OCI-M2 (cell line): ENCODE data around the gene MRGPRD.

ENCODE experiments used
- DNase-seq: peaks from one replicate; lab custom pipeline; 2025; ENCODE audit not compliant: unreplicated experiment; lab: John Stamatoyannopoulos, UW

Gene MRGPRD

GRCh38 chr11:68948935-68949334 lies 31.9 kb downstream of the MRGPRD start:
- DNase-seq: no peak

DNA sequence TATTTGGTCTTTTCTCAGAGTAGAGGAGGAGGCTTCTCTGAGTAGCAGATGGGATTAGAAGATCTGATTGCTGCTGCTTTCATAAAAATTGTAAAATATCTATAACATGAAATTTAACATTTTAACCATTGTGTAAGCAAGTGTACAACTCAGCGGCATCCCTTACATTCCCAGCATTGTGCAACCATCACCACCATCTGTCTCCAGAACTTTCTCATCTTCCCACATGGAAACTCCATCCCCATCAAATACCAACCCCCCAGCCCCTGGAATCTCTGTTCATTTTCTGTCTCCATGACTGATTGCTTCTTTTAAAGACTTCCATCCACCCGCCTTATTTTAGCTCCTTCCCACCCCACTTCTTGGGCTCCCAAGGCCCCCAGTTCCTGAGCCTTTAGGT lies 32.3 kb downstream of the MRGPRD start:
- no peak for DNase-seq

GRCh38 chr11:68947151-68947550 lies 33.6 kb downstream of the MRGPRD start:
- DNase-seq: no peak

DNA sequence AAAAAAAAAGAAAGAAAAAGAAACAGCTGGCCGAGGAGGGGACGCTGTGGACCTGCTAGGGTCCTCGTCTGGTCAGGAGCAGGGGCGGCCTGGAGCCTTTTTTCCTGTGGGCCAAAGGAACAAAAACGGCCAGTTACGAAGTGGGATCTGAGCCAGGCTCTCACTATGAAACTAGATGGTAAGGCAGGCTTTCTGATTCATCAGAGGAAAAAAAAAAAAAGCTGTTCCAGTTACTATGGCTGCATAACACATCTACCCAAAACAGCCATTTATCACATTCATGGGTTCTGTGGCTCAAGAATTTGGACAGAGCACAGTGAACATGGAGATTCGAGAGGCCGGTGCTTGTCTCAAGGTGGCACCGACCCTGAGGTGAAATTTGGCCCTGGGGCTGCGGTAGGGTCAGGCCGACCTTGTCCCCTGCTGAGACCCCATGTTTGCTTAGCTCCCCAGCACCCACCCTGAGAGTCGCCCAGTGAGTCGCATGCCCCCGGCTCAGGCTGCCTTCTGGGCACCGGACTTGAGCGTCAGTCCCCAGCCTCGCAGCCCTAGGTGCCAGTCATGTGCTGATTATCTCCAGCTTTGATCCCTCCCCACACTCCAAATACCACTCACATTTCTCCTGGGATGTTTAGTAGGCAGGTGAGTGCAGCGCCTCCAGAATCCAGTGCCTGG lies 34.2 kb downstream of the MRGPRD start:
- DNase-seq: no peak

DNA sequence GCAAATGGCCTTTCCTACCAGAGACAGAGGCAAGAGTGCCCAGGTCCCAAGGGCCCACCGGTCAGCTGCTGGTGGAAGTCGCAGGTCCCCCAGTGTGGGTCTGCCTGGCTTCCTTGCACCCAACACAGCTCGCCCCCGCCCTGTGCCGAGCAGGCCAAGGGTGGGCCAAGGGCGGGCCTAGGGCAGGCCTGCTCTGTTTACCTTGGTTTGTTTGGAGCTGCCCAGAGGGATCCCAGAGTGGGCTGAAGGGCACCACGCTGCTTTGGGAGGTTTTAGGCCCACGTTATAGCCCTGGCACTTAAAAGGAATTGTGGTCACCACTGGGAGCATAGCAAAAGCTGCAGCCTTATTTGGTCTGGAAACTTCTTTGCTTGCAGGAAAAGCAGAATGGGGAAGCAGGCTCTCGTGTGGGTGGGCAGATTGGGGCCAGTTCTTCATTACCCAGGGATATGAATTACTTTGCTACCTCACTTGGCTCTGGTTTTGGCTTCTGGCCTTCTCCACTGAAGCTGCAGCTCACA lies 38.0 kb downstream of the MRGPRD start:
- DNase-seq: no peak

DNA sequence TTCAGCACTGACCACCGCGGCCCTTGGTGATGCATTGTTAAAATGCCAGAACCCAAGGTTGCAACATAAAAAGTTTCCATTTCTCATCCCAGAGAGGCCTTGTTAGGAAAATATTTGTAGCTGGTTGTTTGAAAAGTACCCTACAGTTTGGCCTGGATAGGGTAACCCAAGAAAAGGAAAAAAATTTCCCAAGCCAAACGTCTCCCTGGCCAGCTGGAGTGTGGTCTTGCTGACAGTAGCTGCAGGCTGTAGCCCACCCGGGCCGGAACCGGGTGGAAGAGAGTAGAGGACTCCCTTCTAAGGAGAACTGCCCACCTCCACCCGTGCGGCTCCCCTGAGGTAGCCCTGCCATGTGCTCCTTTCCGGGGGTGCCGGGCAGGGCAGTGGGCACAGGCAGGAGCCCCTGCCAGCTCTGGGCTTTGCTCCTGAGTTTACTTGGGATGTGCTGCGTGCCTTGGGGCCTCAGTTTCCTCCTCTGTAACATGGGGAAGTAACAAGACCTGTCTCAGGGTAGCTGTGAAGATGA lies 38.6 kb downstream of the MRGPRD start:
- DNase-seq: no peak

DNA sequence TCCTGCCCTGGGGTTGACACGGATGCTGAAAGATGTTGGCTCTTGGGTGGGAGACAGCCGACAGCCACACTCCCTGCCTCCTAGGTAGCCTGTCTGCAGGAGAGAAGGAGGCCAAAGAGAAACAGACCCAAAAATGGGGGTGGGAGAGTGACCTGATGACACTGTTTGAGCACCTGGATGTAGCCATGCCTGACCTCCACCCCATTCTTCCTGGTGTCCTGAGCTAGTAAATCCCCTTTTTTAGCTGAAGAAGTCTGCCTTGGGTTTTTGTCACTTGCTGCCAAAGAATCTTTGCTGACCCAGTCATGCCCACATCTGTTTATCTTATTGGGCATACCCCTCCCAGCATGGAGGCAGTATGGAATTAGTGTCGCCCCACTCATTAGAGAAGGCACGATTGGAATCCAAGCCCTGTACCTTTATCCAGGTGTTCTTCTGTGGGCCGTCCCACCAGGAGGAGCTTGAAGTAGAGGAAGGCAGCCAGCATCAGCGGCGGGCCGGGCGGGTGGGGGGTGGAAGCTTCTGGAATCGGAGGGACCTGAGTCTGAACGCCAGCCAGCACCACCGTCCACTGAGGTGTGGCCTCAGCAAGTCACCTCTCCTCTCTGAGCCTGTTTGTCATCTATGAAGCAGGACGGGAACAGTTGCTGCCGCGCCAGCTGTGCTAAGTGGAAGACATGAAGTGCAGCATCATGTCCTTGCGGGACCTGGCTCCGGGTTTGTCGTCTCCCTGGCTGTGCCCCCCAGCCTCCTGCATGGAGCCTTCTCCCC lies 39.3 kb downstream of the MRGPRD start:
- DNase-seq: no peak

DNA sequence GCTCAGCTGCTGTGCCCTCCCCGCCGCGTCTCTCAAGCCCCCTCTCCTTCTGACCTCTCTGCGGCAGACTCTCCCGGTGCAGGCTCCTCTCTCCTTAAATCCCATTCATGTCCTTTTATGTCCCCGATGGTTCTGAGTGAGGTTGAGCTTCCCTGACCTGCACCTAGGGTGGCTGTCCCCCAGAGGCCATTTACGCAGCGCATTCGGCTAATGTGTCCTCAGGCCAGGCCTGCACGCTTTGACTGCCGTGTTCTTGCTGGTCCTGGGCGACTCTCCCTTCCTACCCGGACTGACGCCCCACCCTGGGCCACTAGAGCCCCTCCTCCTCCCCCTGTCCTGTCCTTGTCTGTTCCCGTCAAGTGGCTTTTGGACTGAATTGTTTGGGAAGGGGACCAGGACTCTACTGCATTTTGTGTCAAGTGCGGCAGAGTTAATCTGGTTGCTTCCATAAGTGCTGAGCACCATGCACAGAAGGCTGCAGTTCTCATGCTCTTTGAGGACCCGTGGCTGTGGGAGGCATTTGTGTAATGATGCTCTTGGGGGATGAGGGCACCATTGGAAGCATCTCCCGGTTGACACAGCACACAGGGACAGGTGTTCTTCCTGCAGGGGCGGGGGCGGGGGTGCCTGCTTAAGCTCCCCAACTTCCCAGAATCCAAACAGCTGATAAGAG lies 40.0 kb downstream of the MRGPRD start:
- DNase-seq: no peak

DNA sequence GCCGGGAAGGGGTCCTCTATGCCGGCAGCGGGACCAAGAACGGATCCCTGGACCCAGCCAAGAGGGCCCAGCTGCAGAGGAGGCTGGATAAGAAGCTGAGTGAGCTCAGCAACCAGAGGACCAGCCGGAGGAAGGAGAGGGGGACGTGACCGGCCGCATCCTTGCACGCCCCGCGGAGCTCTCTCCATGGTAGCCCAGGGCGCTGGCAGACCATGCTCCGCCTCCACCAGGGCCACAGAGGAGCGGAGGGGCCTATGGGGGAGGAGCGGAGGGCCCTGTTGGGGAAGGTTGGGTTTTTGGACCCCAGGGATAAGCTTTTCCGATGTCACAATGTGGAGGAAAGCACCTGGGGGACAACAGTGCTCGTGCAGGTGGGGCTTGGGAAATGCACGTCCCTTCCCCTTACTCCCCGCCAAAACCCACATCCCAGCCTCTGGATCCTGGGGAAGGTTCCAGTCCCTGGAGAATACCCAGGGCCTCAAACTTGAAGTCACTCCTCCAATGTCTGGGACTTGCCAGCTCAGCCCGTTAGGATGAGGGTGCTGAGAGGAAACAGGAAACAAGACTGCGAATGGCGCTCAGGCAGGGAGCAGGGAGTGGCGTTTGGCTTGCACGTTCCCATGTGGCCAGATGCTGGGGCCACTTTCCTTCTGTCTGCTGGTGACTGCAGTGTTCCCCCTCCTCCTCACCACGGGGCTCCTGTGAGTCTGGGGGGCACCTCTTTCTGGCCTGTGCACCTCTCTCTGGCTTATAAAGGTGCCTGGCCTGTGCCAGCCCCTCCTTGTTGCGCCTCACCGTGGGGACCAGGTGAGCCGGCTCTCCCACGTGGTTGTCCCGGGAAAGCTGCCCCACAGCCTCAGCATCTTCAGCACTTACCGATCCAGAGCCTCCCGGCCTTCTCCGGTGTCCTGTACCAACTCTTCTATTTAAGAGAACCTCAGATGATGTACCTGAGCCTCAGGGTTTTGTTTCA lies 40.9 kb downstream of the MRGPRD start:
- no peak for DNase-seq

- DNase-seq: no peak
Observed at GRCh38 chr11:68938816-68939582, 41.8 kb downstream of the MRGPRD start.

- DNase-seq: no peak
Observed at GRCh38 chr11:68938088-68938487, 42.7 kb downstream of the MRGPRD start.

DNA sequence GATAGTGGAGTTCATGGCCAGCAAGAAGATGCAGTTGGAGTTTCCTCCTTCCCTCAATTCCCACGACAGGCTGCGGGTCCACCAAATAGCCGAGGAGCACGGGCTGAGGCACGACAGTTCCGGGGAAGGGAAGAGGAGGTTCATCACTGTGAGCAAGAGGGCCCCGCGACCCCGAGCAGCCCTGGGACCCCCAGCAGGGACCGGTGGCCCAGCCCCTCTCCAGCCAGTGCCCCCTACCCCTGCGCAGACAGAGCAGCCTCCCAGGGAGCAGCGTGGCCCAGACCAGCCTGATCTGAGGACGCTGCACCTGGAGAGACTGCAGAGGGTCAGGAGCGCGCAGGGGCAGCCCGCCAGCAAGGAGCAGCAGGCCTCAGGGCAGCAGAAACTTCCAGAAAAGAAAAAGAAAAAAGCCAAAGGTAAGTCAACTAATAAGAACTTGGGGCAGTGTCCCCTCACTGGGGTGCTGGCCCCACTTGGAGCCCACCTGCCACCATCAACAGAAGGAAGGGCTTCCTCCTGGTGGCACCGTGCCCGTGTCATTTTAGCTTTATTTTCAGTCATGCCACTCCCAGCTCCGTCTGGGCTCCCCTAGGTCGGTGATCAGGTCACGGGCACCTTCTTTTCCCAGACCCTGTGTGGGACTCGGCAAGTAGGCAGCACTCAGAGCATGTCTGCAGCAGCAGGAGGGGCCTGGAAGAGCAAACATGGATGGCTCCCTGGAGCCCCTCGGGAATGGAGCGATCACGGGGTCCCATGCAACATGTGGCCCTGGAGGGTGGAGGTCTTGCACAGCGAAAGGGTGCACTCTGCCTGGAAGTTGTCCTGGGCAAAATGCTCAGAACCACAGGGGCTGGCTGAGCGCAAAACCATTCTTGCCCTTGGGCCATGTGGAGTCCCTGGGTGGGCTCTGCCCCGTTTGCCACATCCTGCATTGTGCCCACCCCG lies 43.8 kb downstream of the MRGPRD start:
- no peak for DNase-seq

DNA sequence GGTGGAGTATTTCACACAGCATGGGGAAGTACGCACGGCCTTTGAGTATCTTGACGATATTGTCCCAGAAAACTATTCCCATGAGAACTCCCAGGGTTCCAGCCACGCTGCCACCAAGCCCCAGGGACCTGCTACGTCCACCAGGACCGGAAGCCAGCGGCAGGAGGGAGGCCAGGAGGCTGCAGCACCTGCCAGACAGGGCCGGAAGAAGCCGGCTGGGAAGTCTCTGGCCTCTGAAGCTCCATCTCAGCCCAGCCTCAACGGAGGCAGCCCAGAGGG lies 44.5 kb downstream of the MRGPRD start:
- no peak for DNase-seq

DNA sequence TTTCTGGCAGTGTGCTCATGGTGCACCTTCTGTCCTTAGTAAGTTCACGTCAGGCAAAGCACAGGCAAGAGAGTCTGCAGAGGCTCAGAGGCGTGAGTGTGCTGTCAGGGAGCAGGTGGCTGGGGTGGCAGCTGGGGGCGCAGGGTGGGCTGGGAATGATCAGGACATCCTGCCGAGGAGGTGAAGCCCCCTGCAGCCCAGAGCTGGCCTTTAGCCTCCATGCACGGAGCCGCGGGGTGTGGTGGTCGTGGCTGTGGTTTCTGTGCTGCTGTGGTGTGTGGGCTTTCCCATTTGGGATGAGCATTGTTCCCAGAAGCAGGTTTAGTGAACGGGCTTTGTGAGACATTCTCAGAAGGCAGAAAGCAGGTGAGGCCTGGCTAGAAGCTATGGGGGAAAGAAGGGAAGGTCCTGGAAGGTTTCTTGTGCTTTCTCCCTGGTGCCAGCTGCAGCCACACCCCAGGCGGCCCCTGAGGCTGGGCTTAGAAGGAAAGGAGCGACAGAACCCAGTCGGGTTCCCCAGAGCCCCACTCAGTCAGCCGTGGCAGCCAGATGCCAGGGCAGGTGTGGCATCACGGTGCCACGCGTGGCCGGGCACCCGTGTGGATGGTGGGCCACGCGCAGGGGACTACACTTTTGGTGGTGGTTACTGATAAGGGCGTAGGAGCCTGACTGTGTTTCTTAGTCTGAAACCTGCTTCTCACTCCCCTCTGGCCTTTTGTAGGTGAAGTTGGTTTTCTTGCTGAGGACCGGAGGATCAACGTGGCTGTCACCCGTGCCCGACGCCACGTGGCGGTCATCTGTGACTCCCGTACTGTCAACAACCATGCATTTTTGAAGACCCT lies 45.0 kb downstream of the MRGPRD start:
- DNase-seq: no peak

DNA sequence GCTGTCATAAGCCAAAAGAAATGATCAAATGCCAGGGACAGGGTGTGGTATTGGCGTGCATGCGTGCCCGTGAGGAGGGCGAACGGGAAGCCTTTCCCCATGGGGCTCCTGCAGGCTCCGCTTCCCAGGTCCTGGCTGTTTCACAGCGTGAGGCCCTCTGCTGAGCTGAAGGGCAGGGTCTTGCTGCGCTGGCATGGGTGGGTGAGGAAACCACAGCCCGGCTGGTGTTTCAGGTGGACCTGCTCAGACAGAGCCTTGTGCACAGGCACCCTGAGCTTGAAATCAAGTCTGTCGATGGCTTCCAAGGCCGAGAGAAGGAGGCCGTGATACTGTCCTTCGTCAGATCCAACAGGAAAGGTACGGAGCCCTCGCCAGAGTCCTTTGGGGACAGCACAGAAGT lies 45.7 kb downstream of the MRGPRD start:
- DNase-seq: no peak

DNA sequence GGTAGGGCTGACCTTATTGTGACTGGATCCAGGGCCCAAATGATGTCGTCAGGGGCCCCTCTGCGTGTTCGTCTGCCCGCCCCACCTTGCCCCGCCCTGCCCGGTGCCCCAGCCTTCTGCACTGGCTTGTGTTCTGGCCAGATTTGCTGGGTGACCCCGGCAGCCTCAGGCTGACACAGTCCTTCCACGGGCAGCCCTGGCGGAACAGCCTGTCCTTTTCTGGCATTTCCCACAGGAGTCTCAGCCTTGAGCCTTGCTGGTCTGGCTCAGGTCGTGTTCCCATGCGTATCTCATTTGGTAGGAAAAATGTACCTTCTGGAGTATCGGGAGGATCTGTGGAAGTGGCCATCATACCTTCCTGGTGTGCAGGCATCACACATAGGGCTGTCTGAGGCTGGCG lies 46.1 kb downstream of the MRGPRD start:
- DNase-seq: no peak

GRCh38 chr11:68934321-68934645 lies 46.5 kb downstream of the MRGPRD start:
- no peak for DNase-seq

- DNase-seq: no peak
Observed at GRCh38 chr11:68933605-68934320, 47.0 kb downstream of the MRGPRD start.
